Measurements from ENCODE around the gene NSUN4. TPM values are rescaled to one million over a fixed set of nuclear protein-coding genes. Genes with fewer than 3 reads are reported as not detected.

NSUN4 gene
- 10 to 100 TPM; 23.1 to 26.6 TPM for total RNA-seq

GRCh38 chr1:46340404-46341221 lies at the start of gene NSUN4:
Gene NSUN4 (plus strand): TSS chr1:46340807. CDS start chr1:46340827, 20 bp downstream.

GRCh38 chr1:46303038-46303871 lies 37.4 kb upstream of the NSUN4 start, which contains the start of the genes LRRC41 and UQCRH:
Gene LRRC41 (minus strand): TSS chr1:46303616. CDS start chr1:46303322, 294 bp downstream.
Gene UQCRH (plus strand): TSS chr1:46303698. CDS start chr1:46303767, 69 bp downstream.

GRCh38 chr1:46394108-46394871 lies 53.7 kb downstream of the NSUN4 start, which contains the start of gene FAAH:
Gene FAAH (plus strand): TSS chr1:46394317. CDS start chr1:46394349, 32 bp downstream.

Other genes starting within 250 kb of the NSUN4 start
- gene PIK3R3, start 208.2 kb upstream of the NSUN4 start, total RNA-seq: 10 to 100 TPM in 1 of 2 donors, 1 to 10 TPM in 1; 6.7 to 14.5 TPM
- under 1 TPM in 1 of 2 donors, not detected in 1; 1.00 TPM for gene TSPAN1, start 165.7 kb upstream of the NSUN4 start, total RNA-seq
- gene P3R3URF, start 164.3 kb upstream of the NSUN4 start, total RNA-seq: not detected
- gene POMGNT1, start 142.4 kb upstream of the NSUN4 start, total RNA-seq: 10 to 100 TPM; 86.4 to 96.9 TPM
- gene LURAP1, start 137.5 kb upstream of the NSUN4 start, total RNA-seq: 10 to 100 TPM; 12.3 to 14.5 TPM
- 10 to 100 TPM in 1 of 2 donors, 1 to 10 TPM in 1; 4.5 to 13.0 TPM for gene RAD54L, start 93.0 kb upstream of the NSUN4 start, total RNA-seq
- 10 to 100 TPM; 86.7 to 90.9 TPM for gene LRRC41, start 37.2 kb upstream of the NSUN4 start, total RNA-seq
- gene UQCRH, start 37.1 kb upstream of the NSUN4 start, total RNA-seq: 100 to 1,000 TPM; 258 to 297 TPM
- 1 to 10 TPM; 1.3 to 5.9 TPM for gene FAAH, start 53.5 kb downstream of the NSUN4 start, total RNA-seq
- under 1 TPM in 1 of 2 donors, not detected in 1; under 0.01 TPM for gene DMBX1, start 149.0 kb downstream of the NSUN4 start, total RNA-seq
- not detected for gene KNCN, start 210.8 kb downstream of the NSUN4 start, total RNA-seq